ENCODE measurements around the gene ZSWIM3. TPM values are rescaled to one million over a fixed set of nuclear protein-coding genes. Genes with fewer than 3 reads are reported as not detected.

Gene ZSWIM3
- total and polyA plus RNA-seq, 2 of the 13 experiments (the other 11 are each of a cell fraction or from before 2014, with no cell fraction given) = 5.2 to 5.8 TPM

- TF ChIP-seq E2F2 (CRISPR knock-in tag; IDR thresholded peaks at IDR 0.05; ENCODE audit: borderline replicate concordance) = no peak
- TF ChIP-seq ATF7-NPFF (CRISPR knock-in tag; IDR thresholded peaks at IDR 0.05; ENCODE audit: low read depth) = no peak
- TF ChIP-seq EED (CRISPR knock-in tag; IDR thresholded peaks at IDR 0.05) = peak; percentile 39; the same call in 1 of the 2 replicates
- TF ChIP-seq GFI1 (CRISPR knock-in tag; IDR thresholded peaks at IDR 0.05; ENCODE audit: borderline replicate concordance) = peak; percentile 17; the same call in 1 of the 2 replicates
- TF ChIP-seq IRX3 (CRISPR knock-in tag; IDR thresholded peaks at IDR 0.05; ENCODE audit: borderline replicate concordance, low read depth) = no peak
- no peak for TF ChIP-seq TMF1 (CRISPR knock-in tag; IDR thresholded peaks at IDR 0.05; ENCODE audit: low read depth)
- TF ChIP-seq UBTF (CRISPR knock-in tag; IDR thresholded peaks at IDR 0.05) = peak; percentile 41; the same call in 1 of the 2 replicates
- TF ChIP-seq THRA (CRISPR knock-in tag; IDR thresholded peaks at IDR 0.05; ENCODE audit: borderline replicate concordance) = no peak
- TF ChIP-seq ZBTB26 (CRISPR knock-in tag; IDR thresholded peaks at IDR 0.05; ENCODE audit: borderline replicate concordance) = peak; percentile 11; the same call in 1 of the 2 replicates
- no peak for TF ChIP-seq FOXO1 (CRISPR knock-in tag; IDR thresholded peaks at IDR 0.05)
- no peak for TF ChIP-seq NCOR1 (IDR thresholded peaks at IDR 0.05; ENCODE audit: borderline replicate concordance, low read length)
- TF ChIP-seq SOX6 (IDR thresholded peaks at IDR 0.05) = no peak
- peak; percentile 46; the same call in 1 of the 2 replicates for TF ChIP-seq SOX6 (CRISPR knock-in tag; IDR thresholded peaks at IDR 0.05)
- peak; percentile 71 for TF ChIP-seq CEBPB (IDR thresholded peaks at IDR 0.05; ENCODE audit: borderline replicate concordance, low read depth, low read length)
- TF ChIP-seq ZKSCAN5 (CRISPR knock-in tag; IDR thresholded peaks at IDR 0.05) = no peak
- TF ChIP-seq ZNF841 (CRISPR knock-in tag; IDR thresholded peaks at IDR 0.05; ENCODE audit: borderline replicate concordance) = no peak
- TF ChIP-seq ZNF136 (CRISPR knock-in tag; IDR thresholded peaks at IDR 0.05; ENCODE audit: low read depth) = no peak
- TF ChIP-seq MLXIP (CRISPR knock-in tag; IDR thresholded peaks at IDR 0.05; ENCODE audit: borderline replicate concordance) = no peak
Observed at GRCh38 chr20:45925821-45926506, 68.5 kb downstream of the ZSWIM3 start (continued).

Data from HepG2 (cell line).